NCI-H69 (cell line): ENCODE results near the gene HEXA.
A peak's percentile ranks its signal among the peaks of the same experiment; 100 is the strongest.

Experiments
- DNase-seq: peaks from one replicate; lab custom pipeline; 2025; lab: John Stamatoyannopoulos, UW

The HEXA gene

GRCh38 chr15:72319360-72319984 lies 56.3 kb downstream of the HEXA start:
- no peak for DNase-seq

DNA sequence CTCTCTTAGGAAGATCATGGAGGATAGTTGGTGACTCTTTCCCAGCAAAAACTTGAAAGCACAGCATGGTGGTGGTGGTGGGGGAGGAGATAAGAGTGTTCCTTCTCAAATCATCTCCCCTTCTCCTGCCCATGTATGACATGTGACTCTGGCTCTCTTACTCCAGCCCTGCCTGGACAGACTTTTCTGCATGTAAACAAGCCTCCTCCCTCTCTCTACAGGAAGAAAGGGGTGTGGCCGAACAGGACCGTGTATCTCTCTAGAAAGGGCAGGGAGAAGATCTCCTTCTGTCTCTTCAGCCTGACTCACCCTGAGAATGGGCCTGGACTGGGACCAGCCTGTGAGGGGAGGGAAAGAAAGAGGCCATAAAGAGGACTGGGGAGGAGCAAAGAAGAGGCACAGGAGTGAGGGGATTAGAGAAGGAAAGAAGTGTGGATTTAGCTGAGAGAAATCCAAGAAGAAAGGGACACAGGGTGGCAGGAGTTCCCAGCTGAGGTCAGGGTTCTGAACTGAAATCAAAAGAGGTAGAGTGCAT lies 57.3 kb downstream of the HEXA start:
- DNase-seq: peak; percentile 21

DNA sequence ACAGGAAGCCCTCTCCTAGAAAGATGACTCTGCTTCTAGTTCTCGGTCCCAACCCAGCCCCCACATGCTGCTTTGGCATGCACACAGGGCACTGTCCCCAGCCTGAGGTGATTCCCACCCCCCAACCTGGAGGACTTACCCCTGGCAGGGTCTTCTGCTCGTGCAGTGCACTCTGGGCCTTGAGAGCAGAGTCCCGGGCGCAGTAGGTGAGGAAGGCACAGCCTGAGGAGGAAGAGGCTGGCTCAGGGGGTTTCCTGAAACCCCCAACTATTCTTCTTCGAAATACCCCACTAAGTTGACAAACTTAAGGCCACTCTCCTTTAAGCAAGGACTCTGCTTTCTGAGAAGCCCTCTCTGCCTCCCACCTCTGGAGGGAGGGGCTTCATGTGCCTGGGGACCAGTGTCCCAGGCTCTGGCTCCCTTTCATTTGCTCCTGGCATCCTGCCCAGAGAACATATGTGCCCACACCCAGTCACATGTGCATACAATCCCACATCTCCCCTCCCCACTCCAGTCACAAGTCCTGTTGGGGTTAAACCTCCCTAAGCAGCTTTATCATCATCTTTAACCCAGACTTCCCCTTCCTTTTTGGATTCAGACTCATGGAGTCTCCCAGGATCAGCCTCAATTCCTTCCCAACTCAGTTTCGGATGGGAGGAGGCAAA lies 60.0 kb downstream of the HEXA start:
- peak; percentile 84 for DNase-seq

DNA sequence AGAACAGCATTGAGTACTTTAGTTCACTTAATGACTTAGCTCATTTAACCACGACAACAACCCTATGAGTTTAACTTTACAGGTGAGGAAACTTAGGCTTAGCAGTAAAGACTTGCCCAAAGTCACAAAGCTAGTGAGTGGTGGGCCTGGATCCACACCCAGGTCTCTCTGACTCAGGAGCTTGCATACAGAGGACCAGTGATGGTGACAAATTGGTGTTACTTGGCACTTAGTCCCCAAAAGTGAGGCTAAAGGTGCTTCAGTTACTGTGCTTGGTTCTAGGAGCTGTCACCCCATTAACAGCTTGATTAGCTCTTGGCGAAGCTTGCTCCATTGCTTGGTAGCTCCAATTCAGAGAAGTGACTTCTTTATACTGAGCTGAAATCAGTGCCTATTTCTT lies 61.9 kb downstream of the HEXA start:
- no peak for DNase-seq

GRCh38 chr15:72313448-72313840 lies 62.4 kb downstream of the HEXA start:
- no peak for DNase-seq

GRCh38 chr15:72312605-72313447 lies 63.0 kb downstream of the HEXA start:
- DNase-seq: peak; percentile 62

DNA sequence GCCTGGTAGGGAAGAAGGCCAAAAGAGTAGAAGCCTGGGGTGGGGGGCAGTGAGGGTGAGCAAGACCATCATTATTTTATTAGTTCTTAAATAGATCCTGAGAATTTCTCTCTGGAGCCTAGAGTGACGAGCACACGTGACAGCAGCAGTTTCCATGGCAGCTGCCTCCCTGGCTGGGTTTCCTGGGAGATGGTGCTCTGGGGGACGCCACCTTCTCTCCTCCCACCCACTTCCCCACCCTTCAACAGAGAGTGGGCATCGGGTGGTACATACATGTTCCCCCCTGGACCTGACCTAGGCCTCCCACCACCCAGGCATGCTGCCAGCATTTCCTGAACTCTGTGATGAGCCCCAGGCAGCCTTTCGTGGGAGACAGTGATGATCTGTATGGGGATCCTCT lies 68.8 kb downstream of the HEXA start:
- no peak for DNase-seq

DNA sequence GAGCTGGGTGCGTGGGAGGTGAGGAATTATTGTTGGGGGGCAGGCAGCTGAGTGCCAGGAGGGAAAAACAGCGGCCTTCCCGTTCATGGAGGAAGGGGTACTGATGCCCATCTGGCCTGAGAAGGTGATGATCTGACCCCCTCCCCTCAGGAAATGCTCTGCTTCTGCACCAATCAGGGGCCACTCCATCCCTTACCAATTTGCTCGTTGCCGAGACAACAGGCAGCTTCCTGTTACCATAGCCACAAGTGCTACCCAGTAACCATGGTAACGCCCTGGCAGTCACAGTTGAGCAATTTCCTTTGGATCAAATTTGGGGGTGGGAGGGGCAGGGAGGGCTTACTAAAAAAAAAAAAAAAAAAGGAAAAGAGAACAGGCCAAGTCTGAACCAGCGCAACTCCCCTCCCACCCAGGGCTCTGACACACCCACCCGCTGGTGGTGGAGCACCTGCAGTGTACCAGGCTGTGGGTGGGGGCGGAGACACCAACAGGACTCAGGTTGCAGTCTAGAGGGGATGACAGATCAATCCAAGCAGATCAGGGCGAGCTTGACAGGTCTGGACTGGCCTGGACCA lies 69.5 kb downstream of the HEXA start:
- DNase-seq: peak; percentile 72

- no peak for DNase-seq
Observed at GRCh38 chr15:72304596-72304995, 71.2 kb downstream of the HEXA start.

DNA sequence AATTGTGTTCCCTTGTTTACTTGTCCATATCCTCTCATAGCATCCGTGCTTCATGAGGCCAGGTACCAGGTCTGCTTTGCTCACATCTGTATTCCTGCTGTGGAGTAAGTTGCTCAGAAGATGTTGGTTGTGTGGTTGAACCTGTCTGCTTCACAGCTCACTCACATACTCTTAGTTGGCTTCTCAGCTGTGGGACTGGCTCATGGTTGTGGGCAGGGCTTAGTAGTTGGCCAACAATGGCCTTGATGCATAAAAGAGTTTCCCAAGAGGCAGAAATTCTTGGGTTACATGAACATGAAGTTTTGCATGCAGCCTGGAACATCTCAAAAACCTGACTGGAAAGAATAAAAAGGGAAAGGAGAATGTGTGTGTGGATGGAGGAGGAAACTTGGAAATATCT lies 72.9 kb downstream of the HEXA start:
- DNase-seq: no peak
